Heart right ventricle (tissue), 16 donors: ENCODE measurements around the gene APPBP2. TPM values are rescaled to one million over a fixed set of nuclear protein-coding genes. Genes with fewer than 3 reads are reported as not detected.

ENCODE experiments used
- ATAC-seq, 8 donors: fragments of 200-7000 bp; cut with Tn5 transposase; one replicate each; pipeline ENCODE4 v1.9.1; 2020; ENCODE audit warnings: mild to moderate bottlenecking in 8 of 8, moderate library complexity in 8 of 8, moderate number of reproducible peaks in 1 of 8
- DNase-seq, 2 donors: peaks; one replicate each; pipeline ENCODE4 v3.0.0-alpha.2; 2020
- H3K27ac ChIP-seq, 10 donors: fragments of 200-600 bp; sonication (generic) in 2 of 10; one replicate each; pipeline versions ENCODE4 v1.5.0 to v1.8.0; 2020 to 2022; ENCODE audit warnings: mild to moderate bottlenecking in 3 of 10
- H3K27me3 ChIP-seq, 7 donors: fragments of 200-600 bp; one replicate each; pipeline ENCODE4 v1.8.0; 2021 to 2022; ENCODE audit warnings: mild to moderate bottlenecking in 2 of 7
- H3K36me3 ChIP-seq, 9 donors: fragments of 200-600 bp; sonication (generic) in 1 of 9; one replicate each; pipeline versions ENCODE4 v1.5.0 to v1.8.0; 2020 to 2022; ENCODE audit warnings: mild to moderate bottlenecking in 2 of 9
- H3K4me1 ChIP-seq, 9 donors: fragments of 200-600 bp; sonication (generic) in 1 of 9; one replicate each; pipeline versions ENCODE4 v1.5.0 to v1.8.0; 2020 to 2022; ENCODE audit warnings: mild to moderate bottlenecking in 4 of 9
- H3K4me3 ChIP-seq, 10 donors: fragments of 200-600 bp; sonication (generic) in 2 of 10; one replicate each; pipeline versions ENCODE4 v1.5.0 to v1.8.0; 2020 to 2022; ENCODE audit warnings: mild to moderate bottlenecking in 7 of 10, moderate library complexity in 2 of 10
- H3K9me3 ChIP-seq, 11 donors: fragments of 200-600 bp in 10 of 11; sonication (generic) in 2 of 11; one replicate each; pipeline versions ENCODE4 v1.5.0 to v1.8.0; 2013 to 2022; ENCODE audit warnings: mild to moderate bottlenecking in 2 of 11, control low read depth in 1 of 11, moderate library complexity in 1 of 11
- WGBS, 2 donors: extraction: QIAGEN DNeasy Blood & Tissue Kit; methylation state at CpG; one replicate each; pipeline ENCODE4 v1.1.7; 2013; ENCODE audit warnings: inconsistent platforms in 1 of 2; 5-methylcytosine and 5-hydroxymethylcytosine counted together
- intact Hi-C, 10 donors: fragments of 100-400 bp; cut with DNase I; formaldehyde crosslinking; loops; one replicate each; pipeline versions ENCODE4 v1.11.1 to v1.14.2; 2022
- polyA plus RNA-seq, 2 donors: library from polyadenylated mRNA; stranded (reverse); fragments of 200-250 nt; gene quantifications; one replicate each; pipeline ENCODE4 v1.2.3, GENCODE V29; 2013
- total RNA-seq, 10 donors: library from RNA; stranded (reverse); fragmentation: NEBNext Ultra II Directional in 3 of 10; extraction: Animal tissue kit (Norgen Biotek cat#: 25700) in 3 of 10; gene quantifications; one replicate each; pipeline versions ENCODE4 v1.2.1 to v1.2.4, GENCODE V29; 2021 to 2023
- TF ChIP-seq, protein P1 (sequence below), 9 donors: fragments of 200-600 bp; sonication (generic) in 2 of 9; IDR thresholded peaks; one replicate each; pipeline versions ENCODE4 v1.5.0 to v1.8.0; 2021 to 2022; ENCODE audit warnings: antibody characterized with exemption in 9 of 9, mild to moderate bottlenecking in 5 of 9, moderate library complexity in 1 of 9
- donor health status: Arrhythmogenic right ventricular cardiomyopathy.
- donor health status: ischemic (EF 13 %, LVEDD 7.1; RV severe dilation, severe dysfunction).
- donor health status: healthy with polysubstance abuse.
- donor health status: DM: no; HTN: yes; CAD: no.
- donor health status: DM: no; HTN: no; CAD: no.
- donor health status: ischemic (EF 25% LVEDD 6.9; RV normal size, moderate dysfunction).
- donor health status: ischemic (EF 25% LVEDD 5.7; RV mildly dilated, moderate dysfunction).
- donor health status: healthy.
- donor health status: DM: yes; HTN: yes; CAD: no.
- donor health status: Ischemic cardiomyopathy.
- donor health status: ischemic (EF 35%, LVEDD 5.7; RV mildly dilated, moderate dysfunction).
- donor health status: nonischemic (EF 11% LVEDD 7.7; RV severe dilation, severe dysfunction).
- donor health status: DM: yes; HTN: yes; CAD: no.
- donor health status: PGD.
- donor health status: ischemic (EF 29% LVEDD 5.4; RV normal size, mild dysfunction).
- donor health status: nonischemic (EF 23%, LVEDD 6.1; RV moderate dilation, normal function).

Gene APPBP2
- total and polyA plus RNA-seq, 12 donors = 4.6 to 22.8 (median 17.2) TPM

DNA sequence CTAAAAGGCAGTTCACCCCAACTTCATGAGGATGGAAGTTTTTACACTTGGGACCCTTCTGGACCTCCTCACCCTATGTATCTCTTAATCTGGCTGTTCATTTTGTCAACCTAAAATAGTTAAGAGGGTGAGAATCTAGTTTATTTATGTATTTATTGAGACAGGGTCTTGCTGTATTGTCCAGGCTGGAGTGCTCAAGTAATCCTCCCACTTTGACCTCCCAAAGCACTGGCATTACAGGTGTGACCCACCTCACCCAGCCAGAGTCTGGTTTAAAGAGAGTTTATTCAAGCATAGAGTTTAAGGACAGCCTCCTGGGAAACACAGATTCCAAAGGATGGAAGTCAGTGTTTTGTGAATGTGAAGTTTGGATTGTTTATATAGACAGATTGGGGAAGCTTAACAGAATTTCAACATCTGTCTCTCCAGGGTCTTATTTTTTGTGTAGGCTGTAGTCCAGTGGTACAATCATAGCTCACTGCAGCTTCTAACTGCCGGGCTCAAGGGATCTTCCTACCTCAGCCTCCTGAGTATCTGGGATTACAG is 8.0 kb upstream of the APPBP2 start:
- H3K27me3 ChIP-seq = no peaks in the 10 kb centered on the region
- no peak overlapping the region for H3K4me3 ChIP-seq
- WGBS, 2 donors = 85 to 89% methylated on average over 1 of the region's 1 CpG
- H3K36me3 ChIP-seq = no peaks in the 10 kb centered on the region
- H3K4me1 ChIP-seq = no peaks in the 10 kb centered on the region
- H3K27ac ChIP-seq = no peak overlapping the region
- TF ChIP-seq, protein P1, sequence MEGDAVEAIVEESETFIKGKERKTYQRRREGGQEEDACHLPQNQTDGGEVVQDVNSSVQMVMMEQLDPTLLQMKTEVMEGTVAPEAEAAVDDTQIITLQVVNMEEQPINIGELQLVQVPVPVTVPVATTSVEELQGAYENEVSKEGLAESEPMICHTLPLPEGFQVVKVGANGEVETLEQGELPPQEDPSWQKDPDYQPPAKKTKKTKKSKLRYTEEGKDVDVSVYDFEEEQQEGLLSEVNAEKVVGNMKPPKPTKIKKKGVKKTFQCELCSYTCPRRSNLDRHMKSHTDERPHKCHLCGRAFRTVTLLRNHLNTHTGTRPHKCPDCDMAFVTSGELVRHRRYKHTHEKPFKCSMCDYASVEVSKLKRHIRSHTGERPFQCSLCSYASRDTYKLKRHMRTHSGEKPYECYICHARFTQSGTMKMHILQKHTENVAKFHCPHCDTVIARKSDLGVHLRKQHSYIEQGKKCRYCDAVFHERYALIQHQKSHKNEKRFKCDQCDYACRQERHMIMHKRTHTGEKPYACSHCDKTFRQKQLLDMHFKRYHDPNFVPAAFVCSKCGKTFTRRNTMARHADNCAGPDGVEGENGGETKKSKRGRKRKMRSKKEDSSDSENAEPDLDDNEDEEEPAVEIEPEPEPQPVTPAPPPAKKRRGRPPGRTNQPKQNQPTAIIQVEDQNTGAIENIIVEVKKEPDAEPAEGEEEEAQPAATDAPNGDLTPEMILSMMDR (IDR thresholded peaks at IDR 0.05) = no peak
- intact Hi-C loops = no loop called here
- ATAC-seq (no peak), DNase-seq (no peak)
- H3K9me3 ChIP-seq = no peaks in the 10 kb centered on the region

DNA sequence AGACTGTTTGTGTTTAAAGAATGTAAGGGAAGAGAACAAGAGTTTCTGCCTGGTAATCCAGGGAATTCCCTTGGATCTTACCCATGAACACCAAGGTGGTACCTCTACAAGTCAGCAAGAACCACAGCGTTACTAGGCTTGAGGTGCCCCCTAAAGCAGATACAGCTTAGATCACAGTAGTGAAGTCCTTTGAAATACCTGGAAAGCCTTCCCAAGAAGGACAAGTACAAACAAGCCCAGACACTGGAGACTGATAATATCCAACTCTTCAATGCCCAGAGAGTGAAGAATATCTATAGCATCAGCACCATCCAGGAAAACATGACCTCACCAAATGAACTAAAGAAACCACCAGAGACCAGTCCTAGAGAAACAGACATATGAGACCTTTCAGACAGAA is 3.8 kb upstream of the APPBP2 start:
- no peaks in the 10 kb centered on the region for H3K9me3 ChIP-seq
- no peak for DNase-seq
- no peaks in the 10 kb centered on the region for H3K36me3 ChIP-seq
- H3K27ac ChIP-seq = no peak overlapping the region
- no peak for ATAC-seq
- no peak overlapping the region for H3K4me3 ChIP-seq
- TF ChIP-seq, protein P1 (IDR thresholded peaks at IDR 0.05) = no peak
- intact Hi-C loops = loop anchor here in 2 of 10 donors (5.0 kb wide), 2 partner anchors 37 to 63 kb away; no protein-coding TSS in a partner anchor
- 100% methylated on average over 1 of the region's 1 CpG for WGBS, 2 donors
- H3K27me3 ChIP-seq = no peaks in the 10 kb centered on the region
- H3K4me1 ChIP-seq = peaks cover 0 to 11% (median 8%) of the 10 kb centered on the region in 9 donors

DNA sequence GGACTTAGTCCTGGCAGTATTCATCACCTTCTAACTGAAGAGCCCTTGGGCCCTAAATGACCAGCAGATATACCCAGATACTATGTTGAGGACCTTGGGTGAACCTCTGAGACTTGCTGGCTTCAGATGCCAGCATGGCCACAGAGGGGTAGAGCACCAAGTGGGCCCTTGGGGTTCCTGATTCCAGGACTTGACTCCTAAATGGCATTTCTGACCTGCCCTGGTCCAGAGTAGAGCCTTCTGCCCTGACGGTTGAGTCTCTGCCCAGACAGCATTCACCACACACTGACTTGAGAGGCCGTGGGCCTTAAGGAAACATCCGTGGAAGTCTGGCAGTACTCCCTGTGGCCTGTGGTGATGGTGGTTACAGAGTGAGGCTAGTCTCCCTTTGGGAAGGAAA is 2.8 kb upstream of the APPBP2 start:
- DNase-seq (no peak), ATAC-seq (no peak)
- Histone ChIP-seq H3K4me1 (peaks cover 0 to 21% (median 18%) of the 10 kb centered on the region in 9 donors), H3K27ac (no peak overlapping the region), H3K9me3 (no peaks in the 10 kb centered on the region), H3K4me3 (no peak overlapping the region), H3K36me3 (no peaks in the 10 kb centered on the region), H3K27me3 (no peaks in the 10 kb centered on the region)
- intact Hi-C loops = loop anchor here in 2 of 10 donors (5.0 kb wide), 2 partner anchors 38 to 62 kb away; no protein-coding TSS in a partner anchor
- TF ChIP-seq, protein P1 (IDR thresholded peaks at IDR 0.05) = no peak
- WGBS, 2 donors = 96 to 97% methylated on average over 3 of the region's 3 CpGs

DNA sequence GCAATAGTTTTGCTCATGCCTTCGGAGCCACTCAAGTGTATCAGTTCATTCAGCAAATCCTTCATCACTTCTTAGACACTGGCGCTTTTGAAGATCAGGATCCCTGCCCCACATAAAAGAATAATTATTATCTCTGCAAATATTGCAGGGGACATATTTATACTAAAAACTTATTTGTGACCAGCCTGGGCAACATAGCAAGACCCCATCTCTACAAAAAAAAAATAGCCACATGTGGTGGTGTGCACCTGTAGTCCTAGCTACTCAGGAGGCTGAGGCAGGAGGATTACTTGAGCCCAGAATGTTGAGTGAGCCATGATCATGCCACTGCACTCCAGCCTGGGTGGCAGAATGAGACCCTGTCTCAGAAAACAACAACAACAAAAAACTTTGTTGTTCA is 1.7 kb upstream of the APPBP2 start:
- WGBS, 2 donors = 98 to 100% methylated on average over 2 of the region's 2 CpGs
- ATAC-seq = no peak
- DNase-seq = no peak
- peaks cover 3 to 31% (median 29%) of the 10 kb centered on the region in 9 donors for H3K4me1 ChIP-seq
- no peak overlapping the region for H3K27ac ChIP-seq
- no peaks in the 10 kb centered on the region for H3K36me3 ChIP-seq
- no peak overlapping the region for H3K4me3 ChIP-seq
- no peaks in the 10 kb centered on the region for H3K9me3 ChIP-seq
- intact Hi-C loops = loop anchor here in 4 of 10 donors (2.0 to 5.0 kb wide), 4 partner anchors 40 to 71 kb away; no protein-coding TSS in a partner anchor
- TF ChIP-seq, protein P1 (IDR thresholded peaks at IDR 0.05) = no peak
- no peaks in the 10 kb centered on the region for H3K27me3 ChIP-seq
